Endodermal cell (in vitro differentiated cells): ENCODE results near the gene BGN. TPM values are rescaled to one million over a fixed set of nuclear protein-coding genes. Genes with fewer than 3 reads are reported as not detected.
A peak's percentile ranks its signal among the peaks of the same experiment; 100 is the strongest.

ENCODE experiments used
- DNase-seq: peaks from one replicate; pipeline ENCODE4 v3.0.0-alpha.2; 2017
- H3K27ac ChIP-seq: 2 replicates; pipeline ENCODE4 v1.5.1; 2013; ENCODE audit warnings: mild to moderate bottlenecking, low read depth, low read length, moderate library complexity
- H3K27me3 ChIP-seq: 2 replicates; pipeline ENCODE4 v1.6.1; 2013; ENCODE audit warnings: mild to moderate bottlenecking, low read length, moderate library complexity; ENCODE audit not compliant: insufficient read depth, control insufficient read depth, poor library complexity, severe bottlenecking
- H3K36me3 ChIP-seq: 2 replicates; pipeline ENCODE4 v1.7.0; 2013; ENCODE audit warnings: mild to moderate bottlenecking, low read length, moderate library complexity; ENCODE audit not compliant: control insufficient read depth, insufficient read depth
- H3K4me1 ChIP-seq: one replicate; pipeline ENCODE4 v1.7.0; 2013; ENCODE audit warnings: low read length; ENCODE audit not compliant: control insufficient read depth, insufficient read depth
- H3K4me3 ChIP-seq: 2 replicates; pipeline ENCODE4 v1.5.1; 2013; ENCODE audit warnings: mild to moderate bottlenecking, low read length, moderate library complexity
- H3K9ac ChIP-seq: 2 replicates; pipeline ENCODE4 v1.6.1; 2013; ENCODE audit warnings: mild to moderate bottlenecking, low read length, moderate library complexity; ENCODE audit not compliant: poor library complexity, severe bottlenecking; ENCODE audit errors: extremely low read depth
- H3K9me3 ChIP-seq: 2 replicates; pipeline ENCODE4 v1.6.1; 2013; ENCODE audit warnings: mild to moderate bottlenecking, low read length, moderate library complexity; ENCODE audit not compliant: control insufficient read depth
- H3K27ac Mint-ChIP-seq: 2 replicates; pipeline ENCODE4 v1.8.0; 2020; ENCODE audit warnings: mixed read lengths
- H3K27me3 Mint-ChIP-seq: 2 replicates; pipeline ENCODE4 v1.8.0; 2021; ENCODE audit warnings: mild to moderate bottlenecking, mixed read lengths; ENCODE audit not compliant: insufficient read depth
- H3K36me3 Mint-ChIP-seq: 2 replicates; pipeline ENCODE4 v1.8.0; 2020; ENCODE audit warnings: low read depth, mixed read lengths
- H3K4me1 Mint-ChIP-seq: 2 replicates; pipeline ENCODE4 v1.8.0; 2020; ENCODE audit warnings: mixed read lengths
- H3K4me3 Mint-ChIP-seq: 2 replicates; pipeline ENCODE4 v1.8.0; 2020; ENCODE audit warnings: mild to moderate bottlenecking, moderate library complexity, mixed read lengths
- H3K9me3 Mint-ChIP-seq: 2 replicates; pipeline ENCODE4 v1.8.0; 2020; ENCODE audit warnings: mild to moderate bottlenecking, mixed read lengths
- WGBS, 2 experiments: methylation state at CpG; one replicate each; pipeline versions ENCODE4 v1.1.5 to v1.1.7; 2013; ENCODE audit warnings: missing lambda C conversion rate in 2 of 2, mixed read lengths in 1 of 2; ENCODE audit not compliant: insufficient coverage in 1 of 2, insufficient read length in 1 of 2; 5-methylcytosine and 5-hydroxymethylcytosine counted together
- total RNA-seq, 2 donors: library from RNA; stranded (reverse); fragmentation: NEBNext Ultra II Directional in 1 of 2; extraction: Animal tissue kit (Norgen Biotek cat#: 25700) in 1 of 2; gene quantifications; 2 replicates in 1 of 2; 3 replicates in 1 of 2; pipeline ENCODE4 v1.2.1, GENCODE V29; 2021
- TF ChIP-seq, protein P1 (sequence below): fragments of 200-600 bp; sonication (generic); conservative IDR thresholded peaks from 2 replicates; pipeline ENCODE4 v1.5.0; 2021; ENCODE audit warnings: antibody characterized with exemption, mild to moderate bottlenecking

Gene BGN
- total RNA-seq, 2 donors from 2014 or later = 1.2 to 1.6 TPM

DNA sequence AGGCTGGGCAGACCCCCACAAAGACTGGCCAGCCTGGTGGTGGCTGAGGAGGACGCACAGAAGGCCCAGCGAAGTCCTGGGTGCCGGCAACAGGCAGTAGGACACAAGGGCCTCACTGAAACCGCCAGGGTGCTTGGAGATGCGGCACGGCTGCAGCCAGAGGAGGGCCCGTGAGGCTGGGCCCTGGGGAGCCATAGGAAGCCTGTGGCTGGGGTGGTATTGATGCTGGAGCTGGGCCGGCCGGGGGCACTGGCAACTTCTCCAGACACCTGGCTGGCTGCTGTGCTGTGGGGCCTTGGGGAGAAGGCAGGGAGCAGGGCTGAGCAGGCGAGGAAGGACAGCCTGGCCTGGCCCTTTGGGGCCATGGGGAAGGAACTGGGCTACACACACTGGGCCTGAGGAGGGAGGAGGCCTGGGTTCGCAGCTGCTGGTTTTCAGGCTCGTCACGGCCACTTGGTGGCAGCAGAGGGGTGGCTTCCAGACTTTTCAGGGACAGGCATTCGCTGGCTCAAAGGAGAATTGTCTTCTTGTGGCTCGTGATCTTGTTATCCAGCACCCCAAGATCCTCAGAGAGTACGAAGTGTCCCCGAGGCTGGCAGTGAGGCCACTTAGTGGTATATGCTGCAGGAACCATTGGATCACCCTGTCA, 59.9 kb downstream of the BGN start:
- Histone ChIP-seq H3K27me3 (no peaks in the 10 kb centered on the region), H3K4me3 (no peak overlapping the region), H3K4me1 (no peaks in the 10 kb centered on the region), H3K36me3 (no peaks in the 10 kb centered on the region), H3K27ac (no peak overlapping the region), H3K9me3 (no peaks in the 10 kb centered on the region), H3K9ac (no peak overlapping the region)
- Mint-ChIP-seq H3K4me1 (no peaks in the 10 kb centered on the region), H3K9me3 (peaks cover 82% of the 10 kb centered on the region), H3K36me3 (no peaks in the 10 kb centered on the region), H3K27me3 (no peaks in the 10 kb centered on the region), H3K27ac (no peak overlapping the region), H3K4me3 (no peak overlapping the region)
- TF ChIP-seq, protein P1, sequence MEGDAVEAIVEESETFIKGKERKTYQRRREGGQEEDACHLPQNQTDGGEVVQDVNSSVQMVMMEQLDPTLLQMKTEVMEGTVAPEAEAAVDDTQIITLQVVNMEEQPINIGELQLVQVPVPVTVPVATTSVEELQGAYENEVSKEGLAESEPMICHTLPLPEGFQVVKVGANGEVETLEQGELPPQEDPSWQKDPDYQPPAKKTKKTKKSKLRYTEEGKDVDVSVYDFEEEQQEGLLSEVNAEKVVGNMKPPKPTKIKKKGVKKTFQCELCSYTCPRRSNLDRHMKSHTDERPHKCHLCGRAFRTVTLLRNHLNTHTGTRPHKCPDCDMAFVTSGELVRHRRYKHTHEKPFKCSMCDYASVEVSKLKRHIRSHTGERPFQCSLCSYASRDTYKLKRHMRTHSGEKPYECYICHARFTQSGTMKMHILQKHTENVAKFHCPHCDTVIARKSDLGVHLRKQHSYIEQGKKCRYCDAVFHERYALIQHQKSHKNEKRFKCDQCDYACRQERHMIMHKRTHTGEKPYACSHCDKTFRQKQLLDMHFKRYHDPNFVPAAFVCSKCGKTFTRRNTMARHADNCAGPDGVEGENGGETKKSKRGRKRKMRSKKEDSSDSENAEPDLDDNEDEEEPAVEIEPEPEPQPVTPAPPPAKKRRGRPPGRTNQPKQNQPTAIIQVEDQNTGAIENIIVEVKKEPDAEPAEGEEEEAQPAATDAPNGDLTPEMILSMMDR = peak; percentile 75
- peak; percentile 89 for DNase-seq
- 18 to 54% methylated on average over 5 to 17 of the region's 17 CpGs for WGBS, 2 experiments

DNA sequence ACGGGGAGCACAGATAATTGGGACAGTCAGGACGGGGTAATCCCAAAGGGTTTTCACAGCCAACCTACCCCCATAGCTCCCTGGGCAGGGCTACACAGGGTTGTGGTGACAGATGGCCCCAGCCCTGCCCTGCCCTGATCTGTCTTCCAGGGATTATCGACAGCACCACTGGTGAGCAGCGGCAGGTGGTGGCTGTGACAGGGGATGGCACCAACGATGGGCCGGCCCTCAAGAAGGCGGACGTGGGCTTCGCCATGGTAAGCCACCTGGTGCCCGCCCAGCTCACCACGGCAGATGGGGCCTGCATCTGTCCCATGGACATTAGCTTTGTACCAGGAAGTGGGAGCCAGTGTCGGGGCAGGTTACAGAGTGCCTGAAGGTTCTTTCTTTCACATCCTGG, 62.0 kb downstream of the BGN start:
- Mint-ChIP-seq H3K4me1 (no peaks in the 10 kb centered on the region), H3K4me3 (no peak overlapping the region), H3K27ac (no peak overlapping the region), H3K27me3 (no peaks in the 10 kb centered on the region), H3K9me3 (peaks cover 78% of the 10 kb centered on the region), H3K36me3 (no peaks in the 10 kb centered on the region)
- H3K27me3 ChIP-seq = no peaks in the 10 kb centered on the region
- WGBS, 2 experiments = 89 to 98% methylated on average over 6 to 10 of the region's 12 CpGs
- H3K27ac ChIP-seq = no peak overlapping the region
- no peaks in the 10 kb centered on the region for H3K36me3 ChIP-seq
- H3K9me3 ChIP-seq = no peaks in the 10 kb centered on the region
- TF ChIP-seq, protein P1 = no peak
- H3K4me1 ChIP-seq = no peaks in the 10 kb centered on the region
- DNase-seq = no peak
- no peak overlapping the region for H3K9ac ChIP-seq
- H3K4me3 ChIP-seq = no peak overlapping the region

DNA sequence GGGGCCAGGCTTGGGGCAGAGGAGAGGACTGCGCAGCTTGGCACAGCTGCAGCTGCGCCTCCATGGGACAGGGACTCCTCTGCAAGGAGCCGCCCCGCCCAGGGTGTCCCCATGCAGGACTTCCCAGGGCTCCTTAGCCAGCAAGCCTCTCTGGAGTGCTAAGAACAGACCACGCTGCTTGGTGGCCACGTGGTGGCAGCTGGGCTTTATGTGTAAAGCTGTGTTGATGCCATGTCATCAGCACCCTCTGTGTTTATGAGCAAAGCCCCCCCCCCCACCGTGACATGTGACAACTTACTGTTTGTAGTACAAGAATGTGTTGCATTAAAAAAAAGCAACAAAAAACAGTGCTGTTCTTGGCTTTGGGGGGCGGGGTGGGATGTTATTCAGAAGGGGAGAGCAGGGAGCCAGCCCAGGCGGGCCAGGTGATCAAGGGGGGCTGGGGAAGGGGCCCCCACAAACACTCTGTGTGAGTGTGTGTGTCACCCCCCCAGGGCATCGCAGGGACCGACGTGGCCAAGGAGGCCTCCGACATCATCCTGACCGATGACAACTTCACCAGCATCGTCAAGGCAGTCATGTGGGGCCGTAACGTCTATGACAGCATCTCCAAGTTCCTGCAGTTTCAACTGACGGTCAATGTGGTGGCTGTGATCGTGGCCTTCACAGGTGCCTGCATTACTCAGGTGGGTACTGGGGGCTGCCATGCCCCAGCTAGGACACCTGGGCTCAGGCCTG, 63.0 kb downstream of the BGN start:
- Mint-ChIP-seq H3K27me3 (no peaks in the 10 kb centered on the region), H3K9me3 (peaks cover 78% of the 10 kb centered on the region), H3K36me3 (no peaks in the 10 kb centered on the region), H3K4me1 (no peaks in the 10 kb centered on the region), H3K27ac (no peak overlapping the region), H3K4me3 (no peak overlapping the region)
- no peaks in the 10 kb centered on the region for H3K27me3 ChIP-seq
- no peak overlapping the region for H3K27ac ChIP-seq
- no peaks in the 10 kb centered on the region for H3K9me3 ChIP-seq
- no peak overlapping the region for H3K9ac ChIP-seq
- TF ChIP-seq, protein P1 = no peak
- 91 to 100% methylated on average over 1 to 18 of the region's 19 CpGs for WGBS, 2 experiments
- DNase-seq = no peak
- no peak overlapping the region for H3K4me3 ChIP-seq
- no peaks in the 10 kb centered on the region for H3K36me3 ChIP-seq
- no peaks in the 10 kb centered on the region for H3K4me1 ChIP-seq

Other genes starting within 250 kb of the BGN start
- not detected for gene PNMA6F, start 173.2 kb upstream of the BGN start, total RNA-seq
- 10 to 100 TPM; 11.0 to 12.6 TPM for gene ZNF275, start 160.8 kb upstream of the BGN start, total RNA-seq
- not detected for gene PNMA6E, start 93.6 kb upstream of the BGN start, total RNA-seq
- under 1 TPM; 0.29 to 0.31 TPM for gene ZFP92, start 83.5 kb upstream of the BGN start, total RNA-seq
- gene TREX2, start 48.9 kb upstream of the BGN start, total RNA-seq = under 1 TPM; 0.35 to 0.70 TPM
- 10 to 100 TPM; 28.7 to 30.9 TPM for gene HAUS7, start 24.4 kb upstream of the BGN start, total RNA-seq
- gene ATP2B3, start 22.7 kb downstream of the BGN start, total RNA-seq = not detected
- 10 to 100 TPM; 17.1 to 20.8 TPM for gene CCNQ, start 104.2 kb downstream of the BGN start, total RNA-seq
- under 1 TPM; 0.18 to 0.31 TPM for gene DUSP9, start 152.2 kb downstream of the BGN start, total RNA-seq
- gene PNCK, start 178.8 kb downstream of the BGN start, total RNA-seq = 10 to 100 TPM in 1 of 2 donors, 1 to 10 TPM in 1; 2.8 to 12.9 TPM
- gene SLC6A8, start 192.9 kb downstream of the BGN start, total RNA-seq = 100 to 1,000 TPM in 1 of 2 donors, 10 to 100 TPM in 1; 57.6 to 121 TPM
- 100 to 1,000 TPM; 192 to 206 TPM for gene BCAP31, start 229.4 kb downstream of the BGN start, total RNA-seq
- 10 to 100 TPM; 17.9 to 18.2 TPM for gene ABCD1, start 229.9 kb downstream of the BGN start, total RNA-seq